ENCODE results near the gene ZDHHC23. TPM values are rescaled to one million over a fixed set of nuclear protein-coding genes. Genes with fewer than 3 reads are reported as not detected.

The ZDHHC23 gene
- total and polyA plus RNA-seq, 2 donors (not counting 1 experiment from before 2014, with no cell fraction given) = 12.3 to 72.6 TPM

DNA sequence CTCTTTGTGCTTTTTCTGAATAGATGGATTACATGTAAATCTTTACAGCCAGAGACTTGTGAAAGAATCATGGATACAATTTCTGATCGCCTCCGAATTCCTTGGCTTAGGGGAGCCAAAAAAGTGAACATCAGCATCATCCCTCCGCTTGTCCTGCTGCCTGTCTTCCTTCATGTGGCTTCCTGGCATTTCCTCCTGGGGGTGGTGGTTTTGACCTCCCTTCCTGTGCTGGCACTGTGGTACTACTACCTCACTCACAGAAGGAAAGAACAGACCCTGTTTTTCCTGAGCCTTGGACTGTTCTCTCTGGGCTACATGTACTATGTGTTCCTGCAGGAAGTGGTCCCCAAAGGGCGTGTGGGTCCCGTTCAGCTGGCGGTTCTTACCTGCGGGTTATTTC is 5.9 kb downstream of the ZDHHC23 start:
- DNase-seq = no peak
- H3K36me3 ChIP-seq (replicated peaks in 1 of 2; ENCODE audit: control extremely low read depth in 1 of 2, control insufficient read depth in 1 of 2, extremely low read depth in 1 of 2, insufficient read depth in 2 of 2, low read length in 1 of 2) = peaks cover 17 to 44% of the 10 kb centered on the region in 2 experiments
- no peaks in the 10 kb centered on the region for H3K9me3 Mint-ChIP-seq (ENCODE audit: insufficient read depth)
- no peak overlapping the region for H3K9ac ChIP-seq (ENCODE audit: low read length)
- H3K27me3 Mint-ChIP-seq = no peaks in the 10 kb centered on the region
- TF ChIP-seq EZH2 (IDR thresholded peaks at IDR 0.05; ENCODE audit: borderline replicate concordance, insufficient read depth, low read depth, low read length, poor library complexity, severe bottlenecking) = no peak
- TF ChIP-seq, protein P1, sequence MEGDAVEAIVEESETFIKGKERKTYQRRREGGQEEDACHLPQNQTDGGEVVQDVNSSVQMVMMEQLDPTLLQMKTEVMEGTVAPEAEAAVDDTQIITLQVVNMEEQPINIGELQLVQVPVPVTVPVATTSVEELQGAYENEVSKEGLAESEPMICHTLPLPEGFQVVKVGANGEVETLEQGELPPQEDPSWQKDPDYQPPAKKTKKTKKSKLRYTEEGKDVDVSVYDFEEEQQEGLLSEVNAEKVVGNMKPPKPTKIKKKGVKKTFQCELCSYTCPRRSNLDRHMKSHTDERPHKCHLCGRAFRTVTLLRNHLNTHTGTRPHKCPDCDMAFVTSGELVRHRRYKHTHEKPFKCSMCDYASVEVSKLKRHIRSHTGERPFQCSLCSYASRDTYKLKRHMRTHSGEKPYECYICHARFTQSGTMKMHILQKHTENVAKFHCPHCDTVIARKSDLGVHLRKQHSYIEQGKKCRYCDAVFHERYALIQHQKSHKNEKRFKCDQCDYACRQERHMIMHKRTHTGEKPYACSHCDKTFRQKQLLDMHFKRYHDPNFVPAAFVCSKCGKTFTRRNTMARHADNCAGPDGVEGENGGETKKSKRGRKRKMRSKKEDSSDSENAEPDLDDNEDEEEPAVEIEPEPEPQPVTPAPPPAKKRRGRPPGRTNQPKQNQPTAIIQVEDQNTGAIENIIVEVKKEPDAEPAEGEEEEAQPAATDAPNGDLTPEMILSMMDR (IDR thresholded peaks at IDR 0.05) = no peak
- H3K4me3 Mint-ChIP-seq = no peak overlapping the region
- no peak for ATAC-seq (ENCODE audit: low read depth)
- 28% methylated on average over 7 of the region's 7 CpGs for WGBS (ENCODE audit: insufficient coverage)
- H3K4me1 Mint-ChIP-seq = peaks cover 20% of the 10 kb centered on the region
- no peaks in the 10 kb centered on the region for H3K9me3 ChIP-seq (ENCODE audit: control extremely low read depth in 1 of 3, control insufficient read depth in 2 of 3, insufficient read depth in 1 of 3, low read length in 2 of 3)
- no peak overlapping the region for H3K27ac Mint-ChIP-seq
- no peak overlapping the region for H3K27ac ChIP-seq (ENCODE audit: low read length in 2 of 2)
- no peak overlapping the region for H2AFZ ChIP-seq (ENCODE audit: insufficient read depth, low read depth, low read length, poor library complexity, severe bottlenecking)
- intact Hi-C loops (cut with micrococcal nuclease) = no loop called here
- ChIA-PET CTCF (no interaction called here), POLR2A (no interaction called here)
- peaks cover 6 to 12% of the 10 kb centered on the region in 2 donors for H3K4me1 ChIP-seq (ENCODE audit: control insufficient read depth in 2 of 2, insufficient read depth in 2 of 2, low read length in 2 of 2)
- H3K4me2 ChIP-seq (replicated peaks; ENCODE audit: low read depth, low read length, poor library complexity, severe bottlenecking) = no peak overlapping the region
- H3K79me2 ChIP-seq (ENCODE audit: control insufficient read depth, insufficient read depth, low read length) = no peaks in the 10 kb centered on the region
- H4K20me1 ChIP-seq (ENCODE audit: control insufficient read depth, insufficient read depth, low read length, poor library complexity, severe bottlenecking) = no peaks in the 10 kb centered on the region
- no peaks in the 10 kb centered on the region for H3K27me3 ChIP-seq (replicated peaks in 1 of 4; ENCODE audit: control extremely low read depth in 1 of 4, control insufficient read depth in 3 of 4, insufficient read depth in 4 of 4, low read length in 3 of 4)
- H3K4me3 ChIP-seq (ENCODE audit: control extremely low read depth in 1 of 5, extremely low read depth in 1 of 5, insufficient read depth in 1 of 5, low read depth in 2 of 5, low read length in 4 of 5) = no peak overlapping the region

DNA sequence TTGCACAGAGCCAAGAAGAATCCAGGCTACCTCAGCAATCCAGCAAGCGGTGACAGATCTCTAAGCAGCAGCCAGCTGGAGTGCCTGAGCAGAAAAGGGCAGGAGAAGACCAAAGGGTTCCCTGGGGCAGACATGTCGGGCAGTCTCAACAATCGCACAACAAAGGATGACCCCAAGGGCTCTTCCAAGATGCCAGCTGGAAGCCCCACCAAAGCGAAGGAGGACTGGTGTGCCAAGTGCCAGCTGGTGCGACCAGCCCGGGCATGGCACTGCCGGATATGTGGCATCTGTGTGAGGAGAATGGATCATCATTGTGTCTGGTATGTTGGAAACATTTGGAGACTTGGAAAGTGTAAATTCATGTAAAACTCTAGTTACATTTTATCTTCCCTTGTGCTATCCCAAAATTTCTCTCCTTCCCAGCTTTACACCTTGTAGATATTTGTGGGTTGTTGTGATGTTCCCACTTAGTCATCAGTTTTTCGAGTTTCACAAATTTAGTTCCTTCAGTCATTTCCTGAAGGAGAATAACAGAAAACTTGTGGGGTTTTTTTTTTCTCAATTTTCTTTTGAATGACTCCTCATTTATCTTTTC is 6.4 kb downstream of the ZDHHC23 start:
- Histone ChIP-seq H3K27ac (ENCODE audit: low read length in 2 of 2) (no peak overlapping the region), H3K4me1 (ENCODE audit: control insufficient read depth in 2 of 2, insufficient read depth in 2 of 2, low read length in 2 of 2) (peaks cover 1 to 7% of the 10 kb centered on the region in 2 donors), H3K4me3 (ENCODE audit: control extremely low read depth in 1 of 5, extremely low read depth in 1 of 5, insufficient read depth in 1 of 5, low read depth in 2 of 5, low read length in 4 of 5) (no peak overlapping the region), H3K79me2 (ENCODE audit: control insufficient read depth, insufficient read depth, low read length) (no peaks in the 10 kb centered on the region), H4K20me1 (ENCODE audit: control insufficient read depth, insufficient read depth, low read length, poor library complexity, severe bottlenecking) (no peaks in the 10 kb centered on the region), H3K36me3 (replicated peaks in 1 of 2; ENCODE audit: control extremely low read depth in 1 of 2, control insufficient read depth in 1 of 2, extremely low read depth in 1 of 2, insufficient read depth in 2 of 2, low read length in 1 of 2) (peaks cover 17 to 47% of the 10 kb centered on the region in 2 experiments), H3K9me3 (ENCODE audit: control extremely low read depth in 1 of 3, control insufficient read depth in 2 of 3, insufficient read depth in 1 of 3, low read length in 2 of 3) (no peaks in the 10 kb centered on the region), H3K9ac (ENCODE audit: low read length) (no peak overlapping the region), H3K4me2 (replicated peaks; ENCODE audit: low read depth, low read length, poor library complexity, severe bottlenecking) (no peak overlapping the region), H2AFZ (ENCODE audit: insufficient read depth, low read depth, low read length, poor library complexity, severe bottlenecking) (no peak overlapping the region), H3K27me3 (replicated peaks in 1 of 4; ENCODE audit: control extremely low read depth in 1 of 4, control insufficient read depth in 3 of 4, insufficient read depth in 4 of 4, low read length in 3 of 4) (no peaks in the 10 kb centered on the region)
- Mint-ChIP-seq H3K27ac (no peak overlapping the region), H3K4me3 (no peak overlapping the region), H3K27me3 (no peaks in the 10 kb centered on the region), H3K9me3 (ENCODE audit: insufficient read depth) (no peaks in the 10 kb centered on the region), H3K4me1 (peaks cover 16% of the 10 kb centered on the region)
- ChIA-PET CTCF (no interaction called here), POLR2A (no interaction called here)
- WGBS (ENCODE audit: insufficient coverage) = 88% methylated on average over 7 of the region's 8 CpGs
- DNase-seq (no peak), ATAC-seq (ENCODE audit: low read depth) (no peak)
- intact Hi-C loops (cut with micrococcal nuclease) = no loop called here
- TF ChIP-seq, protein P1 (IDR thresholded peaks at IDR 0.05) = no peak

Data from B cell (primary cell).